Measurements from ENCODE around the gene WASHC1. TPM values are rescaled to one million over a fixed set of nuclear protein-coding genes. Genes with fewer than 3 reads are reported as not detected.
"Not testable (repeated sequence)": the region's sequence is repeated elsewhere in the genome, so short reads cannot be mapped to it uniquely, and the experiment has no call there.

The WASHC1 gene
- total RNA-seq, 1 donor from 2014 or later: 13.5 TPM

DNA sequence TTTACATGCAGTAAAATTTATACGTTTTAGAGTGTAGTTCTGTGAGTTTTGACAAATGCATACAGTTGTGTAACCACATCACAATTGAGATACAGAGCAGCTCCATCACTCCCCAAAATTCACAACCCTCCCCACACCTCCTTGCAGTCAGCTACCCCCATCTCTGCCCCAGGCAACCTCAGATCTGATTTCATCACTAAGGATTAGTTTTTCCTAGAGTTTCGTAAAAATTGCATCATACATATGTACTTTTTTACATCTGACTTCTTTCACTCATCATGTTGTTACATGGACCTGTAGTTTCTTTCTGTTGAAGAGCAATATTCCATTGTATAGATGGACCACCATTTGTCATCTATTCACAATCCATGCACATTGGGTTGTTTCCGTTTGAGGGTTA is 14.4 kb upstream of the WASHC1 start:
- H3K4me1 ChIP-seq; intact Hi-C loops (cut with micrococcal nuclease); H3K4me3 ChIP-seq; H3K27ac ChIP-seq (replicated peaks); DNase-seq; H3K9me3 ChIP-seq (replicated peaks); H3K36me3 ChIP-seq: not testable (repeated sequence)
- peaks cover 31% of the 10 kb centered on the region for H3K27me3 ChIP-seq (ENCODE audit: low read depth)

DNA sequence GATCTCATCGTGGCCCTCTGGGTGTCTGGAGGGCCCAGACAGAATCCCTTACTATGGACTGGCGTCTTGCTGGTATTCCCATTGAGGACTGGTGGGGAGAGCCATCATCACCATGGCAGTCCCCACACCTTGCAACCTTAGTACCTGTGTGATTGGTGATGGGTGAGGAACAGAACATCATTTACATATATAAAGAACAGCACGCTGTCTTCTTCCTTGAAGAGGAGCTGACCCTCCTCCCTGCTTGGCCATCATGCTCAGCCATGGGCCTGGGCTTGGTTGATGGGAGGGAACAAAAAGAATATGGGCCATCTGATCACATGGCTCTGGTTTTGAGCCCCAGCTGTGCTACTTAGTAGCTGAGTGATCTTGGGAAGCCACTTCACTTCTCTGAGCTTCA is 13.9 kb upstream of the WASHC1 start:
- intact Hi-C loops (cut with micrococcal nuclease); H3K4me3 ChIP-seq; H3K9me3 ChIP-seq (replicated peaks); DNase-seq; H3K36me3 ChIP-seq; H3K4me1 ChIP-seq; H3K27ac ChIP-seq (replicated peaks): not testable (repeated sequence)
- H3K27me3 ChIP-seq (ENCODE audit: low read depth): peaks cover 31% of the 10 kb centered on the region

DNA sequence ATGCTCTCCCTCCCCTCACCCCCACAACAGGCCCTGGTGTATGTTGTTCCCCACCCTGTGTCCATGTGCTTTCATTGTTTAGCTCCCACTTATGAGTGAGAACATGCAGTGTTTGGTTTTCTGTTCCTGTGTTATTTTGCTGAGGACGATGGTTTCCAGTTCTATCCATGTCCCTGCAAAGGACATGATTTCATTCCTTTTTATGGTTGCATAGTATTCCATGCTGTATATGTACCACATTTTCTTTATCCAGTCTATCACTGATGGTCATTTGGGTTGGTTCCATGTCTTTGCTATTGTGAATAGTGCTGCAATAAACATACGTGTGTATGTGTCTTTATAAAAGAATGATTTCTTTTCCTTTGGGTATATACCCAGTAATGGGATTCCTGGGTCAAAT is 12.6 kb upstream of the WASHC1 start:
- H3K9me3 ChIP-seq (replicated peaks); H3K27ac ChIP-seq (replicated peaks); H3K36me3 ChIP-seq; H3K4me1 ChIP-seq; H3K4me3 ChIP-seq; intact Hi-C loops (cut with micrococcal nuclease); DNase-seq: not testable (repeated sequence)
- peaks cover 20% of the 10 kb centered on the region for H3K27me3 ChIP-seq (ENCODE audit: low read depth)

DNA sequence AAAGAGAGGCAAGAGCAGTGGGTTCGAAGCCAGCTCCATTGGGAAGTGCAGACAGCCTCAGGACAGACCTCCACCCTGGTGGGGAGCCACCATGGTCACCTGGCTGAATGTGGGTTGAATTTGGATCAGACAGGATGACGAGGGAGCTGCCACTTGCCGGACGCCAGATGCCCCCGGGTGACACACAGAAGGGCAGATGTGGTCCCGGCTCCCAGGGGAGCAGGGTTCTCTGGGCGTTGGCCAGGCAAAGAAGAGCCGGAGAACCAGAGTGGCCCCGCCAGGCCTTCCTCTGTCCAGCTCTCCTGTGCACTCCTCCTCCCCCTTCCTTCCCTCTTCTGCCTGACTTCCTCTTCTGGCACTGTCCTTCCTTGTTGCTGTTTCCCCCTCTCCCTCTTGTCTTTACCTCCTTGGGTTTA is 12.0 kb upstream of the WASHC1 start:
- DNase-seq; H3K4me1 ChIP-seq; intact Hi-C loops (cut with micrococcal nuclease); H3K9me3 ChIP-seq (replicated peaks); H3K4me3 ChIP-seq; H3K27ac ChIP-seq (replicated peaks); H3K36me3 ChIP-seq: not testable (repeated sequence)
- peaks cover 14% of the 10 kb centered on the region for H3K27me3 ChIP-seq (ENCODE audit: low read depth)

DNA sequence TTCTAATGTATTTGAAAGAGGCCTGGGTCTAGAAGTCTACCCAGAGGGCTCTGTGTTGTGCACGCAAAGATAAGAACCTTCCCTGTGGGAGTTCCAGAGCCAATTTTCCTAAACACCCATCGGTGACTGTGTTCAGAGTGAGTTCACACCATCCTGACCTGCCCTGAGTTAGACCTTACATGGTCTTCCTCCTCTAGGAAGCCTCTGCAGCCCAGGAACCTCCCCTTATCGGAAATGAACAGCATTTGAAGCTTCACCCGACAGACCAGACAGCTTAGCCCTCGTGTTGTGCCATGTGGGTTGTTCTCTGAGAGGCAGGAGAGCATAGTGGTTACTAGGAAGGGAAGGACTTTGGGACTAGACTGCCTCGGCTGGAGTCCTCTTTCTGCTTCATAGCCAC is 3.1 kb upstream of the WASHC1 start:
- DNase-seq; H3K4me3 ChIP-seq; H3K27ac ChIP-seq (replicated peaks); H3K36me3 ChIP-seq; intact Hi-C loops (cut with micrococcal nuclease); H3K27me3 ChIP-seq (ENCODE audit: low read depth); H3K9me3 ChIP-seq (replicated peaks); H3K4me1 ChIP-seq: not testable (repeated sequence)

DNA sequence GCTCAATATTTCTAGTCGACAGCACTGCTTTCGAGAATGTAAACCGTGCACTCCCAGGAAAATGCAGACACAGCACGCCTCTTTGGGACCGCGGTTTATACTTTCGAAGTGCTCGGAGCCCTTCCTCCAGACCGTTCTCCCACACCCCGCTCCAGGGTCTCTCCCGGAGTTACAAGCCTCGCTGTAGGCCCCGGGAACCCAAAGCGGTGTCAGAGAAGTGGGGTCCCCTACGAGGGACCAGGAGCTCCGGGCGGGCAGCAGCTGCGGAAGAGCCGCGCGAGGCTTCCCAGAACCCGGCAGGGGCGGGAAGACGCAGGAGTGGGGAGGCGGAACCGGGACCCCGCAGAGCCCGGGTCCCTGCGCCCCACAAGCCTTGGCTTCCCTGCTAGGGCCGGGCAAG is 481 bp downstream of the WASHC1 start:
- H3K4me1 ChIP-seq; H3K36me3 ChIP-seq; H3K9me3 ChIP-seq (replicated peaks); DNase-seq; intact Hi-C loops (cut with micrococcal nuclease); H3K27me3 ChIP-seq (ENCODE audit: low read depth): not testable (repeated sequence)
- Histone ChIP-seq H3K4me3 (peak overlapping the region; percentile 66), H3K27ac (replicated peaks) (peak overlapping the region; percentile 52)

DNA sequence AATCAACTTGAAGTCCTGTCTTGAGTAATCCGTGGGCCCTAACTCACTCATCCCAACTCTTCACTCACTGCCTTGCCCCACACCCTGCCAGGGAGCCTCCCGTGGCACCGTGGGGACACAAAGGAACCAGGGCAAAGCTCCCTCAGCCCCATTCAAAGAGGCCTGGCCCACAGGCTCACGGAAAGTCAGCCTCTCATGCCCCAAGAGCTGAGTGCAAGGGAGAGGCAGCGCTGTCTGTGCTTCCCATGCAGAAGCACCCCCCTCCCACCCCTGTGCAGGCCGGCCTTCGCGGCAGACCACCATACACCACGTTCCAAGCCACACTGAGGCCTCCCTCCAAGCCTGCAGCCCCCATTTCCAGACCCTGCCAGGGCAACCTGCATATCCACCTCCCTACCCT is 7.6 kb downstream of the WASHC1 start:
- H3K27ac ChIP-seq (replicated peaks); intact Hi-C loops (cut with micrococcal nuclease); H3K9me3 ChIP-seq (replicated peaks); H3K4me3 ChIP-seq; H3K36me3 ChIP-seq; H3K27me3 ChIP-seq (ENCODE audit: low read depth); H3K4me1 ChIP-seq; DNase-seq: not testable (repeated sequence)

DNA sequence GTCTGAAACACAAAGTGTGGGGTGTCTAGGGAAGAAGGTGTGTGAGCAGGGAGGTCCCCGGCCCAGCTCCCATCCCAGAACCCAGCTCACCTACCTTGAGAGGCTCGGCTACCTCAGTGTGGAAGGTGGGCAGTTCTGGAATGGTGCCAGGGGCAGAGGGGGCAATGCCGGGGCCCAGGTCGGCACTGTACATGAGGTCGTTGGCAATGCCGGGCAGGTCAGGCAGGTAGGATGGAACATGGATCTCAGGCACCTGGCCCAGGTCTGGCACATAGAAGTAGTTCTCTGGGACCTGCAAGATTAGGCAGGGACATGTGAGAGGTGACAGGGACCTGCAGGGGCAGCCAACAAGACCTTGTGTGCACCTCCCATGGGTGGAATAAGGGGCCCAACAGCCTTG is 12.4 kb downstream of the WASHC1 start:
- intact Hi-C loops (cut with micrococcal nuclease); H3K9me3 ChIP-seq (replicated peaks); H3K4me3 ChIP-seq; H3K4me1 ChIP-seq; H3K36me3 ChIP-seq; H3K27me3 ChIP-seq (ENCODE audit: low read depth); H3K27ac ChIP-seq (replicated peaks): not testable (repeated sequence)
- peak; percentile 15 for DNase-seq

DNA sequence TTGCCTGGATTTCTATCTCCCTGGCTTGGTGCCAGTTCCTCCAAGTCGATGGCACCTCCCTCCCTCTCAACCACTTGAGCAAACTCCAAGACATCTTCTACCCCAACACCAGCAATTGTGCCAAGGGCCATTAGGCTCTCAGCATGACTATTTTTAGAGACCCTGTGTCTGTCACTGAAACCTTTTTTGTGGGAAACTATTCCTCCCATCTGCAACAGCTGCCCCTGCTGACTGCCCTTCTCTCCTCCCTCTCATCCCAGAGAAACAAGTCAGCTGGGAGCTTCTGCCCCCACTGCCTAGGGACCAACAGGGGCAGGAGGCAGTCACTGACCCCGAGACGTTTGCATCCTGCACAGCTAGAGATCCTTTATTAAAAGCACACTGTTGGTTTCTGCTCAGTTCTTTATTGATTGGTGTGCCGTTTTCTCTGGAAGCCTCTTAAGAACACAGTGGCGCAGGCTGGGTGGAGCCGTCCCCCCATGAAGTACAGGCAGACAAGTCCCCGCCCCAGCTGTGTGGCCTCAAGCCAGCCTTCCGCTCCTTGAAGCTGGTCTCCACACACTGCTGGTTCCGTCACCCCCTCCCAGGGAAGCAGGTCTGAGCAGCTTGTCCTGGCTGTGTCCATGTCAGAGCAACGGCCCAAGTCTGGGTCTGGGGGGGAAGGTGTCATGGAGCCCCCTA is 15.0 kb downstream of the WASHC1 start:
- DNase-seq: peak; percentile 40
- H3K4me1 ChIP-seq; H3K27ac ChIP-seq (replicated peaks); H3K36me3 ChIP-seq; H3K27me3 ChIP-seq (ENCODE audit: low read depth); intact Hi-C loops (cut with micrococcal nuclease); H3K4me3 ChIP-seq; H3K9me3 ChIP-seq (replicated peaks): not testable (repeated sequence)

DNA sequence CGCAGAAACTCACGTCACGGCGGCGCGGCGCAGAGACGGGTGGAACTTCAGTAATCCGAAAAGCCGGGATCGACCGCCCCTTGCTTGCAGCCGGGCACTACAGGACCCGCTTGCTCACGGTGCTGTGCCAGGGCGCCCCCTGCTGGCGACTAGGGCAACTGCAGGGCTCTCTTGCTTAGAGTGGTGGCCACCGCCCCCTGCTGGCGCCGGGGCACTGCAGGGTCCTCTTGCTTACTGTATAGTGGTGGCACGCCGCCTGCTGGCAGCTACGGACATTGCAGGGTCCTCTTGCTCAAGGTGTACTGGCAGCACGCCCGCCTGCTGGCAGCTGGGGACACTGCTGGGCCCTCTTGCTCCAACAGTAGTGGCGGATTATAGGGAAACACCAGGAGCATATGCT is 18.1 kb downstream of the WASHC1 start:
- H3K27ac ChIP-seq (replicated peaks); H3K4me1 ChIP-seq; H3K36me3 ChIP-seq; H3K4me3 ChIP-seq; H3K9me3 ChIP-seq (replicated peaks); H3K27me3 ChIP-seq (ENCODE audit: low read depth); intact Hi-C loops (cut with micrococcal nuclease): not testable (repeated sequence)
- TF ChIP-seq, protein P1, sequence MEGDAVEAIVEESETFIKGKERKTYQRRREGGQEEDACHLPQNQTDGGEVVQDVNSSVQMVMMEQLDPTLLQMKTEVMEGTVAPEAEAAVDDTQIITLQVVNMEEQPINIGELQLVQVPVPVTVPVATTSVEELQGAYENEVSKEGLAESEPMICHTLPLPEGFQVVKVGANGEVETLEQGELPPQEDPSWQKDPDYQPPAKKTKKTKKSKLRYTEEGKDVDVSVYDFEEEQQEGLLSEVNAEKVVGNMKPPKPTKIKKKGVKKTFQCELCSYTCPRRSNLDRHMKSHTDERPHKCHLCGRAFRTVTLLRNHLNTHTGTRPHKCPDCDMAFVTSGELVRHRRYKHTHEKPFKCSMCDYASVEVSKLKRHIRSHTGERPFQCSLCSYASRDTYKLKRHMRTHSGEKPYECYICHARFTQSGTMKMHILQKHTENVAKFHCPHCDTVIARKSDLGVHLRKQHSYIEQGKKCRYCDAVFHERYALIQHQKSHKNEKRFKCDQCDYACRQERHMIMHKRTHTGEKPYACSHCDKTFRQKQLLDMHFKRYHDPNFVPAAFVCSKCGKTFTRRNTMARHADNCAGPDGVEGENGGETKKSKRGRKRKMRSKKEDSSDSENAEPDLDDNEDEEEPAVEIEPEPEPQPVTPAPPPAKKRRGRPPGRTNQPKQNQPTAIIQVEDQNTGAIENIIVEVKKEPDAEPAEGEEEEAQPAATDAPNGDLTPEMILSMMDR (IDR thresholded peaks at IDR 0.05; ENCODE audit: borderline replicate concordance): peak; percentile 58
- peak; percentile 44 for DNase-seq

DNA sequence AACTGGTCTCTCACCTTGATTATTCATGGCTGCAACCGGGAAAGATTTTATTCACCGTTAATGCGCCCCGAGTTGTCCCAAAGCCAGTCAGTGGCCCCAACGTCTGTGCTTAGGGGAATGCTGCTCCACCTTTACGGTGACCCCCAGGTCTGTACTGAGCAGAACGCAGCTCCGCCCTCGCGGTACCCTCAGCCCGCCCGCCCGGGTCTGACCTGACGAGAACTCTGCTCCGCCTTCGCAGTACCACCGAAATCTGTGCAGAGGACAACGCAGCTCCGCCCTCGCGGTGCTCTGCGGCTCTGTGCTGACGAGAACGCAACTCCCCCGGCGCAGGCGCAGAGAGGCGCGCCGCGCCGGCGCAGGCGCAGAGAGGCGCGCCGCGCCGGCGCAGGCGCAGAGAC is 18.6 kb downstream of the WASHC1 start:
- Histone ChIP-seq H3K4me3 (peak overlapping the region; percentile 23), H3K27ac (replicated peaks) (peak overlapping the region; percentile 40)
- H3K4me1 ChIP-seq; H3K36me3 ChIP-seq; intact Hi-C loops (cut with micrococcal nuclease); H3K9me3 ChIP-seq (replicated peaks); H3K27me3 ChIP-seq (ENCODE audit: low read depth): not testable (repeated sequence)
- DNase-seq: peak; percentile 33

DNA sequence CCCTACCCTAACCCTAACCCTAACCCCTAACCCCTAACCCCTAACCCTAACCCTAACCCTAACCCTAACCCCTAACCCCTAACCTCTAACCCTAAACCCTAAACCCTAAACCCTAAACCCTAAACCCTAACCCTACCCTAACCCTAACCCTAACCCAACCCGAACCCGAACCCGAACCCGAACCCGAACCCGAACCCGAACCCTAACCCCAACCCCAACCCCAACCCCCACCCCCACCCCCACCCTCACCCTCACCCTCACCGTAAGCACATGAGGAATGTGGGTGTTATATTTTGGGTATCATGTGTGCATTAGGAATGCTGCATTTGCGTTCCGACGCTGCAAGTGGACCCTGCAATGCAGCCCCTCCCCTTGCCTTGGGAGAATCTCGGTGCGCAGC is 19.0 kb downstream of the WASHC1 start:
- H3K27me3 ChIP-seq (ENCODE audit: low read depth); DNase-seq; H3K9me3 ChIP-seq (replicated peaks); H3K36me3 ChIP-seq; intact Hi-C loops (cut with micrococcal nuclease); H3K4me1 ChIP-seq: not testable (repeated sequence)
- Histone ChIP-seq H3K4me3 (peak overlapping the region; percentile 23), H3K27ac (replicated peaks) (peak overlapping the region; percentile 40)
